A673 (cell line): Measurements from ENCODE around the gene DMD. TPM values are rescaled to one million over a fixed set of nuclear protein-coding genes. Genes with fewer than 3 reads are reported as not detected.

Experiments used
- BruUV-seq: library from RNA; stranded (reverse); fragments of 400-500 nt; replicated peaks from 2 replicates; lab custom pipeline; 2021; lab: Mats Ljungman, UMichigan
- CTCF ChIA-PET: fragments of 300-600 bp; sonication (Branson Sonifier 250); formaldehyde crosslinking; loops from one replicate; lab custom pipeline; 2022; ENCODE audit warnings: antibody characterized with exemption; lab: Charles Lee
- POLR2A ChIA-PET: fragments of 300-600 bp; sonication (Branson Sonifier 250); formaldehyde crosslinking; loops from one replicate; lab custom pipeline; 2022; ENCODE audit warnings: antibody characterized with exemption; ENCODE audit not compliant: low non-redundant PET; lab: Charles Lee
- DNase-seq: peaks from one replicate; pipeline ENCODE4 v3.0.0-alpha.2; 2015; ENCODE audit warnings: low spot score
- H3K27ac ChIP-seq: fragments of 200-600 bp; sonication (generic); 2 replicates; pipeline ENCODE4 v1.5.1; 2016; ENCODE audit warnings: mixed run types, low read depth, mild to moderate bottlenecking, mixed read lengths, antibody characterized with exemption, low read length; ENCODE audit not compliant: poor library complexity, severe bottlenecking
- H3K27me3 ChIP-seq: fragments of 200-600 bp; sonication (generic); replicated peaks from 2 replicates; pipeline ENCODE4 v1.6.1; 2017; ENCODE audit warnings: mixed run types, low read depth, mild to moderate bottlenecking, mixed read lengths, antibody characterized with exemption, low read length; ENCODE audit not compliant: insufficient read depth, poor library complexity
- H3K36me3 ChIP-seq: fragments of 200-600 bp; sonication (generic); 2 replicates; pipeline ENCODE4 v1.6.1; 2016; ENCODE audit warnings: mixed run types, mild to moderate bottlenecking, mixed read lengths, antibody characterized with exemption, low read length; ENCODE audit not compliant: insufficient read depth, poor library complexity, severe bottlenecking
- H3K4me1 ChIP-seq: fragments of 200-600 bp; sonication (generic); 2 replicates; pipeline ENCODE4 v1.6.1; 2017; ENCODE audit warnings: mixed run types, mild to moderate bottlenecking, mixed read lengths, antibody characterized with exemption, low read length; ENCODE audit not compliant: insufficient read depth, poor library complexity, severe bottlenecking
- H3K4me3 ChIP-seq: fragments of 200-600 bp; sonication (generic); 2 replicates; pipeline ENCODE4 v1.5.1; 2016; ENCODE audit warnings: low read depth, mixed run types, mild to moderate bottlenecking, mixed read lengths, low read length; ENCODE audit not compliant: poor library complexity, severe bottlenecking
- H3K9me3 ChIP-seq: fragments of 200-600 bp; sonication (generic); 2 replicates; pipeline ENCODE4 v1.6.1; 2016; ENCODE audit warnings: mixed run types, low read depth, mild to moderate bottlenecking, mixed read lengths, antibody characterized with exemption, low read length; ENCODE audit not compliant: poor library complexity, severe bottlenecking
- CTCF ChIP-seq: fragments of 300-800, 200-600 bp; sonication (generic); conservative IDR thresholded peaks from 2 replicates; pipeline ENCODE4 v1.5.1; 2017; ENCODE audit warnings: low read depth, mild to moderate bottlenecking, antibody characterized with exemption, low read length, moderate library complexity, mixed read lengths
- EZH2 ChIP-seq: fragments of 200-600 bp; sonication (generic); IDR thresholded peaks from 2 replicates; pipeline ENCODE4 v1.6.1; 2017; ENCODE audit warnings: borderline replicate concordance, low read depth, mild to moderate bottlenecking, mixed read lengths, antibody characterized with exemption, low read length; ENCODE audit not compliant: poor library complexity, severe bottlenecking
- intact Hi-C: fragments of 100-400 bp; cut with micrococcal nuclease; formaldehyde crosslinking; loops from one replicate; pipeline ENCODE4 v1.10.0; 2022; ENCODE audit not compliant: unreplicated experiment
- total RNA-seq: library from RNA; stranded (reverse); gene quantifications from 2 replicates; pipeline ENCODE4 v1.2.3, GENCODE V29; 2021

The DMD gene
- total RNA-seq, 1 experiment from 2014 or later = 5.4 TPM

- Histone ChIP-seq H3K4me1 (no peaks in the 10 kb centered on the region), H3K9me3 (no peaks in the 10 kb centered on the region), H3K4me3 (no peak overlapping the region), H3K27ac (no peak overlapping the region), H3K27me3 (no peaks in the 10 kb centered on the region), H3K36me3 (no peaks in the 10 kb centered on the region)
- ChIA-PET POLR2A (no interaction called here), CTCF (no interaction called here)
- TF ChIP-seq EZH2 = no peak
- no peak for TF ChIP-seq CTCF
- BruUV-seq = no TSS peak
- intact Hi-C loops = no loop called here
- no peak for DNase-seq
Measured at GRCh38 chrX:31555506-31555905, 1655.8 kb downstream of the DMD start.

- no peaks in the 10 kb centered on the region for H3K9me3 ChIP-seq
- no TSS peak for BruUV-seq
- no peaks in the 10 kb centered on the region for H3K36me3 ChIP-seq
- H3K27me3 ChIP-seq = no peaks in the 10 kb centered on the region
- ChIA-PET CTCF (no interaction called here), POLR2A (no interaction called here)
- no peak overlapping the region for H3K4me3 ChIP-seq
- H3K4me1 ChIP-seq = no peaks in the 10 kb centered on the region
- no peak for DNase-seq
- TF ChIP-seq CTCF (no peak), EZH2 (no peak)
- no peak overlapping the region for H3K27ac ChIP-seq
- intact Hi-C loops = no loop called here
Measured at GRCh38 chrX:31551913-31552312, 1659.4 kb downstream of the DMD start.

GRCh38 chrX:31550158-31550557 lies 1661.2 kb downstream of the DMD start:
- no TSS peak for BruUV-seq
- ChIA-PET POLR2A (no interaction called here), CTCF (no interaction called here)
- no peak overlapping the region for H3K4me3 ChIP-seq
- H3K36me3 ChIP-seq = no peaks in the 10 kb centered on the region
- H3K4me1 ChIP-seq = no peaks in the 10 kb centered on the region
- H3K27ac ChIP-seq = no peak overlapping the region
- intact Hi-C loops = no loop called here
- TF ChIP-seq EZH2 (no peak), CTCF (no peak)
- no peak for DNase-seq
- no peaks in the 10 kb centered on the region for H3K27me3 ChIP-seq
- no peaks in the 10 kb centered on the region for H3K9me3 ChIP-seq
